A673 (cell line): ENCODE results near the gene SHISA5.

Source experiments
- CTCF ChIP-seq: fragments of 300-800, 200-600 bp; sonication (generic); conservative IDR thresholded peaks from 2 replicates; pipeline ENCODE4 v1.5.1; 2017; ENCODE audit warnings: low read depth, mild to moderate bottlenecking, antibody characterized with exemption, low read length, moderate library complexity, mixed read lengths
- EZH2 ChIP-seq: fragments of 200-600 bp; sonication (generic); IDR thresholded peaks from 2 replicates; pipeline ENCODE4 v1.6.1; 2017; ENCODE audit warnings: borderline replicate concordance, low read depth, mild to moderate bottlenecking, mixed read lengths, antibody characterized with exemption, low read length; ENCODE audit not compliant: poor library complexity, severe bottlenecking

GRCh38 chr3:48548126-48548525 lies 44.2 kb upstream of the SHISA5 start:
- TF ChIP-seq EZH2, result no peak
- no peak for TF ChIP-seq CTCF
